Stimulated activated CD8-positive, alpha-beta memory T cell treated with anti-CD3 and anti-CD28 coated beads, Interleukin-12 subunit alpha, Interleukin-12 subunit beta, amount 100 ng/mL, for 24 hours (primary cell): Measurements from ENCODE around the gene ADCY1.

Experiments used
- DNase-seq: peaks from one replicate; pipeline ENCODE4 v3.0.0-alpha.2; 2020; ENCODE audit errors: extremely low read depth

ADCY1 gene

GRCh38 chr7:45578022-45578421 is 3.9 kb downstream of the ADCY1 start:
- DNase-seq: no peak

- no peak for DNase-seq
Observed at GRCh38 chr7:45578467-45578866, 4.3 kb downstream of the ADCY1 start.

- DNase-seq: no peak
Observed at GRCh38 chr7:45579391-45579801, 5.2 kb downstream of the ADCY1 start.

- DNase-seq: no peak
Observed at GRCh38 chr7:45580053-45580872, 6.1 kb downstream of the ADCY1 start.

- no peak for DNase-seq
Observed at GRCh38 chr7:45581271-45581780, 7.2 kb downstream of the ADCY1 start.

GRCh38 chr7:45582136-45582749 is 8.1 kb downstream of the ADCY1 start:
- DNase-seq: no peak

- DNase-seq: no peak
Observed at GRCh38 chr7:45582868-45583277, 8.7 kb downstream of the ADCY1 start.

- no peak for DNase-seq
Observed at GRCh38 chr7:45583296-45583695, 9.1 kb downstream of the ADCY1 start.

GRCh38 chr7:45584261-45585210 is 10.4 kb downstream of the ADCY1 start:
- DNase-seq: no peak

- DNase-seq: no peak
Observed at GRCh38 chr7:45585628-45586027, 11.5 kb downstream of the ADCY1 start.

GRCh38 chr7:45586542-45587520 is 12.7 kb downstream of the ADCY1 start:
- no peak for DNase-seq

GRCh38 chr7:45588466-45588865 is 14.3 kb downstream of the ADCY1 start:
- no peak for DNase-seq

GRCh38 chr7:45589061-45589460 is 14.9 kb downstream of the ADCY1 start:
- DNase-seq: no peak

GRCh38 chr7:45589915-45590678 is 15.9 kb downstream of the ADCY1 start:
- no peak for DNase-seq

- DNase-seq: no peak
Observed at GRCh38 chr7:45590679-45591057, 16.5 kb downstream of the ADCY1 start.

- no peak for DNase-seq
Observed at GRCh38 chr7:45591101-45591906, 17.1 kb downstream of the ADCY1 start.

GRCh38 chr7:45592230-45592991 is 18.2 kb downstream of the ADCY1 start:
- no peak for DNase-seq

GRCh38 chr7:45593121-45593541 is 19.0 kb downstream of the ADCY1 start:
- DNase-seq: no peak
